ENCODE results near the gene C6orf89. TPM values are rescaled to one million over a fixed set of nuclear protein-coding genes. Genes with fewer than 3 reads are reported as not detected.
"Not testable (repeated sequence)": the region's sequence is repeated elsewhere in the genome, so short reads cannot be mapped to it uniquely, and the experiment has no call there.

Gene C6orf89
- polyA plus RNA-seq, 1 experiment = 59.7 TPM

GRCh38 chr6:36947570-36948351 is 62.0 kb downstream of the C6orf89 start:
- TF ChIP-seq, protein P1, sequence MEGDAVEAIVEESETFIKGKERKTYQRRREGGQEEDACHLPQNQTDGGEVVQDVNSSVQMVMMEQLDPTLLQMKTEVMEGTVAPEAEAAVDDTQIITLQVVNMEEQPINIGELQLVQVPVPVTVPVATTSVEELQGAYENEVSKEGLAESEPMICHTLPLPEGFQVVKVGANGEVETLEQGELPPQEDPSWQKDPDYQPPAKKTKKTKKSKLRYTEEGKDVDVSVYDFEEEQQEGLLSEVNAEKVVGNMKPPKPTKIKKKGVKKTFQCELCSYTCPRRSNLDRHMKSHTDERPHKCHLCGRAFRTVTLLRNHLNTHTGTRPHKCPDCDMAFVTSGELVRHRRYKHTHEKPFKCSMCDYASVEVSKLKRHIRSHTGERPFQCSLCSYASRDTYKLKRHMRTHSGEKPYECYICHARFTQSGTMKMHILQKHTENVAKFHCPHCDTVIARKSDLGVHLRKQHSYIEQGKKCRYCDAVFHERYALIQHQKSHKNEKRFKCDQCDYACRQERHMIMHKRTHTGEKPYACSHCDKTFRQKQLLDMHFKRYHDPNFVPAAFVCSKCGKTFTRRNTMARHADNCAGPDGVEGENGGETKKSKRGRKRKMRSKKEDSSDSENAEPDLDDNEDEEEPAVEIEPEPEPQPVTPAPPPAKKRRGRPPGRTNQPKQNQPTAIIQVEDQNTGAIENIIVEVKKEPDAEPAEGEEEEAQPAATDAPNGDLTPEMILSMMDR (IDR thresholded peaks at IDR 0.05; ENCODE audit: low read depth, low read length) = no peak
- H3K27ac ChIP-seq (ENCODE audit: low read depth, low read length) = no peak overlapping the region
- H3K27me3 ChIP-seq (ENCODE audit: control insufficient read depth, insufficient read depth, low read length) = no peaks in the 10 kb centered on the region
- no peak overlapping the region for H3K4me3 ChIP-seq (ENCODE audit: low read depth, low read length)
- ChIA-PET POLR2A (no interaction called here), CTCF (no interaction called here)
- H3K9me3 ChIP-seq (ENCODE audit: control insufficient read depth, insufficient read depth, low read length) = peaks cover 2% of the 10 kb centered on the region; the same call in 1 of the 2 replicates
- no peak for DNase-seq (ENCODE audit: low read depth, low spot score)

GRCh38 chr6:36949076-36949475 is 63.3 kb downstream of the C6orf89 start:
- H3K4me3 ChIP-seq (ENCODE audit: low read depth, low read length); POLR2A ChIA-PET; H3K9me3 ChIP-seq (ENCODE audit: control insufficient read depth, insufficient read depth, low read length); H3K27me3 ChIP-seq (ENCODE audit: control insufficient read depth, insufficient read depth, low read length); DNase-seq (ENCODE audit: low read depth, low spot score); CTCF ChIA-PET: not testable (repeated sequence)
- H3K27ac ChIP-seq (ENCODE audit: low read depth, low read length) = peak overlapping the region; percentile 31

- no peaks in the 10 kb centered on the region for H3K27me3 ChIP-seq (ENCODE audit: control insufficient read depth, insufficient read depth, low read length)
- peak overlapping the region; percentile 31 for H3K27ac ChIP-seq (ENCODE audit: low read depth, low read length)
- peaks cover 2% of the 10 kb centered on the region; the same call in 1 of the 2 replicates for H3K9me3 ChIP-seq (ENCODE audit: control insufficient read depth, insufficient read depth, low read length)
- TF ChIP-seq, protein P1 (IDR thresholded peaks at IDR 0.05; ENCODE audit: low read depth, low read length) = no peak
- ChIA-PET POLR2A (no interaction called here), CTCF (no interaction called here)
- H3K4me3 ChIP-seq (ENCODE audit: low read depth, low read length) = no peak overlapping the region
- DNase-seq (ENCODE audit: low read depth, low spot score) = no peak
Observed at GRCh38 chr6:36949636-36950035, 63.9 kb downstream of the C6orf89 start.

DNA sequence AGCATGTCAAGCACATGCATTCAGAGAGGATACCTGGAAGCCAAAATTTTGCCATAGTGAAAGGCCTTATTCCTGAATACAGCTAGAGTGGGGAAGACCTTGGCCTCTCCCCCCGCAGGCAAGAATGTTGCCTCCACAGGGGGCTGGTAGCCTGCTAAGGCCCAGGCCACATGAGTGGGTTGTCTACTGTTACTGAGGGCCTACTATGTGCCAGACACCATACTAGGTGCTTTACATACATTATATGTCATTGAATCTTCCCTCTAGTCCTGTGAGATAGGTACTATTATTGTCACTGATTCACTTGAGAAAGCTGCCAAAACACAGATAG is 68.1 kb downstream of the C6orf89 start:
- peaks cover 2% of the 10 kb centered on the region; the same call in 1 of the 2 replicates for H3K9me3 ChIP-seq (ENCODE audit: control insufficient read depth, insufficient read depth, low read length)
- no peak for DNase-seq (ENCODE audit: low read depth, low spot score)
- no peak overlapping the region for H3K4me3 ChIP-seq (ENCODE audit: low read depth, low read length)
- H3K27ac ChIP-seq (ENCODE audit: low read depth, low read length) = no peak overlapping the region
- ChIA-PET CTCF (interaction anchor here (1.2 kb wide), 1 partner anchor 69 kb away, joined by 3 read pairs; no protein-coding TSS in a partner anchor), POLR2A (no interaction called here)
- H3K27me3 ChIP-seq (ENCODE audit: control insufficient read depth, insufficient read depth, low read length) = no peaks in the 10 kb centered on the region
- TF ChIP-seq, protein P1 (IDR thresholded peaks at IDR 0.05; ENCODE audit: low read depth, low read length) = no peak

DNA sequence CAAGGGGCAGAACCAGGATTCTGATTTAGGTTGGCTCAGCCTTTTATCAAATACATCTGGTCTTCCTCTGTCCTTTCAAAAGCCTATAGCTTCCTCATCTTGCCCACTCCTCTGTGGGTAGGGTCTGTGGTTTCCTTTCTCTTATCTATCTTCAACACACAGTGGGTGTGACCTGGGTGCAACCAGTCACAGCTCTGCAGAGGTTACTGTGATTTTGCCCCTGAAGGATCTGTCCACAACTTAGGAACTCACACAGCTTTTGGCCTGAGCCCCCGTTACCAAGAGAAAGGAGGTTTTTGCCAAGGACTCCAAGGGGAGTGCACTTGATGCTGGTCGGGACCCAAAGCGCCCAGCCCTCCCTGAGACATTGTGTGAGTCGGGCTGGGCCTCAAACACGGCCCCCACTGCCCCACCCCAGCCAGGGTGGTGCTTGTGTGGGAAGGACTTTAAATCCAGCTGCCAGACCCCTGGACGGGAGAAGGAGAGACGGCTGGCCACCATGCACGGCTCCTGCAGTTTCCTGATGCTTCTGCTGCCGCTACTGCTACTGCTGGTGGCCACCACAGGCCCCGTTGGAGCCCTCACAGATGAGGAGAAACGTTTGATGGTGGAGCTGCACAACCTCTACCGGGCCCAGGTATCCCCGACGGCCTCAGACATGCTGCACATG is 68.6 kb downstream of the C6orf89 start, which contains the start of gene PI16:
PI16 (plus strand) TSS at position 477 of the 670 bp plus-strand sequence; CDS start at position 500, 23 bp downstream.
- TF ChIP-seq, protein P1 (IDR thresholded peaks at IDR 0.05; ENCODE audit: low read depth, low read length) = no peak
- CTCF ChIA-PET = interaction anchor here (1.2 kb wide), 1 partner anchor 69 kb away, joined by 3 read pairs; no protein-coding TSS in a partner anchor
- Histone ChIP-seq H3K9me3 (ENCODE audit: control insufficient read depth, insufficient read depth, low read length) (peaks cover 2% of the 10 kb centered on the region; the same call in 1 of the 2 replicates), H3K4me3 (ENCODE audit: low read depth, low read length) (no peak within 1 kb of the TSS), H3K27ac (ENCODE audit: low read depth, low read length) (no peak within 1 kb of the TSS), H3K27me3 (ENCODE audit: control insufficient read depth, insufficient read depth, low read length) (no peaks in the 10 kb centered on the region)
- no peak for DNase-seq (ENCODE audit: low read depth, low spot score)
- POLR2A ChIA-PET = no interaction called here

Measured in AG04450 (cell line).